Cardiac muscle cell (in vitro differentiated cells and primary cell): ENCODE results near the gene EDARADD. TPM values are rescaled to one million over a fixed set of nuclear protein-coding genes. Genes with fewer than 3 reads are reported as not detected.

Experiments
- DNase-seq, 2 donors: peaks; one replicate each; pipeline versions ENCODE4 v3.0.0 to v3.0.0-alpha.2; 2010 to 2017; ENCODE audit warnings: low read depth in 1 of 2, low spot score in 1 of 2
- H3K27ac ChIP-seq: fragments of 200-600 bp; sonication (generic); 2 replicates; pipeline ENCODE4 v1.5.1; 2016
- H3K27me3 ChIP-seq: fragments of 200-600 bp; sonication (generic); 2 replicates; pipeline ENCODE4 v1.6.0; 2016; ENCODE audit warnings: control low read depth
- H3K36me3 ChIP-seq: fragments of 200-600 bp; sonication (generic); 2 replicates; pipeline ENCODE4 v1.5.1; 2016; ENCODE audit warnings: control low read depth
- H3K4me1 ChIP-seq: fragments of 200-600 bp; sonication (generic); 2 replicates; pipeline ENCODE4 v1.8.1; 2017; ENCODE audit warnings: low read depth, mild to moderate bottlenecking, mixed run types
- H3K4me3 ChIP-seq: fragments of 200-600 bp; sonication (generic); 2 replicates; pipeline ENCODE4 v1.5.1; 2016; ENCODE audit warnings: mild to moderate bottlenecking
- H3K9me3 ChIP-seq: fragments of 200-600 bp; sonication (generic); 2 replicates; pipeline ENCODE4 v1.5.1; 2017; ENCODE audit warnings: low read depth, mild to moderate bottlenecking, control low read depth
- CTCF ChIP-seq: IDR thresholded peaks from 2 replicates; pipeline ENCODE4 v1.5.1; 2012; ENCODE audit warnings: low read depth, mild to moderate bottlenecking, low read length
- polyA plus RNA-seq: library from polyadenylated mRNA; unstranded; fragments of >200 nt; fragmentation: Nextera tagmentation; extraction: Ambion mirVana; gene quantifications from 2 replicates; pipeline ENCODE4 v1.2.1, GENCODE V29; 2016
- total RNA-seq: library from RNA; depleted of rRNA; stranded (reverse); fragments of >200 nt; gene quantifications from 2 replicates; pipeline ENCODE4 v1.2.3, GENCODE V29; 2016

The EDARADD gene
- total and polyA plus RNA-seq, 2 experiments from 2014 or later: 0.24 to 0.77 TPM

DNA sequence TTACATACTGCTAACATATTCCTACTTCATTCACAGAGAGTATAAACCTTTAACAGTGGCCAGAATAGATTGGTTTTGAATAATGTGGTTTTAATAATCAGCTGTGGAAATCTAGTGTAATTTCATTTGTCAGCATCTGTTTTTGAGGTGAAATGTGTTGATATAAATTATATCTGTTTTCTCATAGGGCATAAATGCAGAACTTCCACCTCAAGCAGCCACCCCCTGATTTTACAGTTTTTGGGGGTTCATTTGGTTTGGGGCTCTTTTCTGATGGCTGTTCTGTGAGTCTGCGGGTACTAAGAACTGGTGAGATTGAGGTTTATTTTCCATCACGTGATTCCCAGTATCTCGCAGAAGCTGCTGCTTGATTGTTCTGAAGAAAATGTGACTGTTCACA, 23.2 kb downstream of the EDARADD start:
- Histone ChIP-seq H3K4me3 (no peak overlapping the region), H3K36me3 (no peaks in the 10 kb centered on the region), H3K9me3 (no peaks in the 10 kb centered on the region), H3K4me1 (no peaks in the 10 kb centered on the region), H3K27ac (no peak overlapping the region), H3K27me3 (no peaks in the 10 kb centered on the region)
- DNase-seq: no peak
- TF ChIP-seq CTCF: no peak

DNA sequence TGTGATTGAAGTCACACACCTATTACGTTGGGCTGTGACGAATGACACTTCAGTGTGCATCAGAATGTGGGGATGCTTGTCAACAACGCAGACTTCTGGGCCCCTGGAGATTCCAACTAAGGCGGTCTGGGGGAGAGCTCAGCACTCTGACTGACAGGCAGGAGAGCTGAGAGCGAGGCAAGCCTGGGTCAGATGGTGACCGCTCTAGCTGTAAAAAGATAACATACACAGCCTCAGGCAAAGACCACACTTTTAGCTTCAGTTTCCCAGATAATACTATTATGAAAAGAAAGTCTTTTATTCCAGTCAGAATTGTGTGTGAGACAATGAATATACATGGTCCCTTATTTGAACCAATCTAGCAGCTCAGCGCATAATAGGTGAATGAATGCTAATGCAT, 25.4 kb downstream of the EDARADD start:
- H3K4me1 ChIP-seq: no peaks in the 10 kb centered on the region
- TF ChIP-seq CTCF: no peak

GRCh38 chr1:236421022-236421421, 26.9 kb downstream of the EDARADD start:
- no peak overlapping the region for H3K4me3 ChIP-seq
- no peak overlapping the region for H3K27ac ChIP-seq
- H3K4me1 ChIP-seq: no peaks in the 10 kb centered on the region
- H3K36me3 ChIP-seq: no peaks in the 10 kb centered on the region
- no peaks in the 10 kb centered on the region for H3K27me3 ChIP-seq
- no peak for TF ChIP-seq CTCF
- H3K9me3 ChIP-seq: no peaks in the 10 kb centered on the region
- DNase-seq: peak in 1 of 2 donors; percentile 2

More for the DNA sequence above, 25.4 kb downstream of the EDARADD start:
- H3K9me3 ChIP-seq: no peaks in the 10 kb centered on the region
- H3K27me3 ChIP-seq: no peaks in the 10 kb centered on the region
- no peaks in the 10 kb centered on the region for H3K36me3 ChIP-seq
- no peak overlapping the region for H3K27ac ChIP-seq
- DNase-seq: no peak
- no peak overlapping the region for H3K4me3 ChIP-seq

DNA sequence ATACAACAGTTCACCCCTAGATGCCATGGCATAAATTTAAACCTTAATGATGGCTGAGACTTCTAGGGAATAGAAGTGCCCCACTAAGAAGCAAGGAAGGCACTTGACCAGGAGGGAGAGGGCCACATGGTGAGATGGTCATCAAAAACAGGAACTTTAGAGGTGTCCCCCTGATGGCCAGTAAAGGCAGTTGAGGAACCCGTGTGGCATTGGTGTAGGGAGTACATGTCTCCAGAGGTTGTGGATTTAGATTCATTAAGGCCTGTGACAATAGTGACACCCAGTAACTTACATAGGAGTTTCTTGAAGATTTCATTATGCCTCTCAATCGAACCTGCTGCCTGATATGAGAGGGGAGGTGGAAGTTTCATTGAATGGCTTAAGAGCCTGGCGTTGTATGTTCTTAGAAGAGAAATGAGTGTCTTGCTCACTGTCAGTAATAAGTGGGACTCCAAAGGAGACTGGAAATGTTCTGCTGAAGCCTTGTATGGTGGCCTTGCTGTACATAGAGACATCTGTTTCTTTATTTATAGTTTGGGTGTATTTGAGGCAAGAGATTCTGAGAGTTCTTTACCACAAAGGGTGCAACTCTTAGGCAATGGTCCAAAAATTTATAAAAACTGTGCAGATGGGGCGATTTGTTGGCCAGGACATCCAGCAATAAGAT, 27.9 kb downstream of the EDARADD start:
- no peak for DNase-seq
- no peak for TF ChIP-seq CTCF
- no peak overlapping the region for H3K4me3 ChIP-seq
- H3K4me1 ChIP-seq: no peaks in the 10 kb centered on the region
- H3K27me3 ChIP-seq: no peaks in the 10 kb centered on the region
- H3K9me3 ChIP-seq: no peaks in the 10 kb centered on the region
- no peak overlapping the region for H3K27ac ChIP-seq
- H3K36me3 ChIP-seq: no peaks in the 10 kb centered on the region

- H3K4me1 ChIP-seq: no peaks in the 10 kb centered on the region
- no peaks in the 10 kb centered on the region for H3K36me3 ChIP-seq
- no peak overlapping the region for H3K4me3 ChIP-seq
- no peaks in the 10 kb centered on the region for H3K9me3 ChIP-seq
- H3K27ac ChIP-seq: no peak overlapping the region
- no peak for DNase-seq
- TF ChIP-seq CTCF: no peak
- no peaks in the 10 kb centered on the region for H3K27me3 ChIP-seq
These were observed 28.4 kb downstream of the EDARADD start for GRCh38 chr1:236422517-236422876.
